ENCODE measurements around the gene PSMD11. TPM values are rescaled to one million over a fixed set of nuclear protein-coding genes. Genes with fewer than 3 reads are reported as not detected.

PSMD11 gene
- total and polyA plus RNA-seq, 2 of the 13 experiments (the other 11 are each of a cell fraction or from before 2014, with no cell fraction given): 69.8 to 152 TPM

- no peak for TF ChIP-seq DMTF1 (CRISPR knock-in tag; IDR thresholded peaks at IDR 0.05)
- TF ChIP-seq ZNF530 (CRISPR knock-in tag; IDR thresholded peaks at IDR 0.05; ENCODE audit: low read depth): no peak
- no peak for TF ChIP-seq HBP1 (CRISPR knock-in tag; IDR thresholded peaks at IDR 0.05; ENCODE audit: low read depth)
- TF ChIP-seq ZNF878 (CRISPR knock-in tag; IDR thresholded peaks at IDR 0.05): no peak
- TF ChIP-seq AFF4 (CRISPR knock-in tag; IDR thresholded peaks at IDR 0.05): no peak
- TF ChIP-seq SIN3A (IDR thresholded peaks at IDR 0.05; ENCODE audit: borderline replicate concordance, low read depth, low read length): no peak
- no peak; the same call in 1 of the 2 replicates for TF ChIP-seq MXD1 (CRISPR knock-in tag; IDR thresholded peaks at IDR 0.05)
- TF ChIP-seq ZNF225 (CRISPR knock-in tag; IDR thresholded peaks at IDR 0.05): no peak
- no peak for TF ChIP-seq CSRNP2 (CRISPR knock-in tag; conservative IDR thresholded peaks at IDR 0.05; ENCODE audit: low read depth)
- TF ChIP-seq ZNF570 (CRISPR knock-in tag; IDR thresholded peaks at IDR 0.05; ENCODE audit: borderline replicate concordance): no peak
- TF ChIP-seq ZNF232 (CRISPR knock-in tag; IDR thresholded peaks at IDR 0.05; ENCODE audit: borderline replicate concordance): 0 out of 2 replicates have a peak, but pooled peaks have one; percentile 23
- no peak for TF ChIP-seq SRSF4 (IDR thresholded peaks at IDR 0.05; ENCODE audit: low read depth, low read length, poor library complexity, severe bottlenecking)
- TF ChIP-seq ZNF292 (CRISPR knock-in tag; IDR thresholded peaks at IDR 0.05; ENCODE audit: borderline replicate concordance, low read depth): no peak
- TF ChIP-seq ZNF550 (CRISPR knock-in tag; IDR thresholded peaks at IDR 0.05; ENCODE audit: borderline replicate concordance): no peak
- no peak for TF ChIP-seq CREM (IDR thresholded peaks at IDR 0.05)
- no peak for TF ChIP-seq CREM (CRISPR knock-in tag; IDR thresholded peaks at IDR 0.05)
- TF ChIP-seq HOXA5 (CRISPR knock-in tag; IDR thresholded peaks at IDR 0.05): peak; percentile 52; the same call in 1 of the 2 replicates
- peak; percentile 28 to 38; a peak in 2 of 4 replicates for TF ChIP-seq POLR2A (IDR thresholded peaks at IDR 0.05; ENCODE audit: insufficient read depth in 1 of 2, low read depth in 2 of 2, low read length in 2 of 2)
- TF ChIP-seq U2AF2 (IDR thresholded peaks at IDR 0.05; ENCODE audit: low read depth, low read length): no peak
- TF ChIP-seq RNF2 (conservative IDR thresholded peaks at IDR 0.05; ENCODE audit: low read depth): peak; percentile 88
- TF ChIP-seq ZNF549 (CRISPR knock-in tag; IDR thresholded peaks at IDR 0.05): no peak
- no peak for TF ChIP-seq BCL6 (CRISPR knock-in tag; IDR thresholded peaks at IDR 0.05)
Observed at GRCh38 chr17:32486111-32486700, 41.9 kb downstream of the PSMD11 start (continued).
